GM21515 (cell line): ENCODE data around the gene SSR1.
"Not testable (repeated sequence)": the region's sequence is repeated elsewhere in the genome, so short reads cannot be mapped to it uniquely, and the experiment has no call there.

Experiments used
- ATAC-seq: cut with Tn5 transposase; IDR thresholded peaks from one replicate; pipeline ENCODE4 v1.9.1; 2021; ENCODE audit not compliant: unreplicated experiment

SSR1 gene

GRCh38 chr6:7319406-7319805 is 6.4 kb upstream of the SSR1 start:
- not testable (repeated sequence) for ATAC-seq

- ATAC-seq = no peak
These were observed 4.5 kb upstream of the SSR1 start for GRCh38 chr6:7317538-7317937.

- no peak for ATAC-seq
These were observed 3.9 kb upstream of the SSR1 start for GRCh38 chr6:7316658-7317533.

GRCh38 chr6:7315948-7316365 is 3.0 kb upstream of the SSR1 start:
- no peak for ATAC-seq

DNA sequence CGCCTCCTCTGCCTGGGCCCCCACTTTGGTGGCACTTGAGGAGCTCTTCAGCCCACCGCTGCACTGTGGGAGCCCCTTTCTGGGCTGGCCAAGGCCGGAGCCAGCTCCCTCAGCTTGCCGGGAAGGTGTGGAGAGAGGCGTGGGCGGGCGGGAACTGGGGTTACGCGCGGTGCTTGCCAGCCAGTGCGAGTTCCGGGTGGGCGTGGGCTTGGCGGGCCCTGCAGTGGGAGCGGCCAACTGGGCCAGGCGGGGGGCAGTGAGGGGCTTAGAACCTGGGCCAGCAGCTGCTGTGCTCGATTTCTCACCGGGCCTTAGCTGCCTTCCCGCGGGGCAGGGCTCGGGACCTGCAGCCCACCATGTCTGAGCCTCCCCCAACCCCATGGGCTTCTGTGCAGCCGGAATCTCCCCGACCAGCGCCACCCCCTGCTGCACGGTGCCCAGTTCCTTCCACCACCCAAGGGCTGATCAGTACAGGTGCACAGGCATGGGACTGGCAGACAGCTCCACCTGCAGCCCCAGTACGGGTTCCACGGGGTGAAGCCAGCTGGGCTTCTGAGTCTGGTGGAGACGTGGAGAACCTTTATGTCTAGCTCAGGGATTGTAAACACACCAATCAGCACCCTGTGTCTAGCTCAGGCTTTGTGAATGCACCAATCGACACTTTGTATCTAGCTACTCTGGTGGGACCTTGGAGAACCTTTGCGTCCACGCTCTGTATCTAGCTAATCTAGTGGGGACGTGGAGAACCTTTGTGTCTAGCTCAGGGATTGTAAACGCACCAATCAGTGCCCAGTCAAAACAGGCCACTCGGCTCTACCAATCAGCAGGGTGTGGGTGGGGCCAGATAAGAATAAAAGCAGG is 2.3 kb upstream of the SSR1 start:
- not testable (repeated sequence) for ATAC-seq

GRCh38 chr6:7314414-7314813 is 1.4 kb upstream of the SSR1 start:
- ATAC-seq = no peak

DNA sequence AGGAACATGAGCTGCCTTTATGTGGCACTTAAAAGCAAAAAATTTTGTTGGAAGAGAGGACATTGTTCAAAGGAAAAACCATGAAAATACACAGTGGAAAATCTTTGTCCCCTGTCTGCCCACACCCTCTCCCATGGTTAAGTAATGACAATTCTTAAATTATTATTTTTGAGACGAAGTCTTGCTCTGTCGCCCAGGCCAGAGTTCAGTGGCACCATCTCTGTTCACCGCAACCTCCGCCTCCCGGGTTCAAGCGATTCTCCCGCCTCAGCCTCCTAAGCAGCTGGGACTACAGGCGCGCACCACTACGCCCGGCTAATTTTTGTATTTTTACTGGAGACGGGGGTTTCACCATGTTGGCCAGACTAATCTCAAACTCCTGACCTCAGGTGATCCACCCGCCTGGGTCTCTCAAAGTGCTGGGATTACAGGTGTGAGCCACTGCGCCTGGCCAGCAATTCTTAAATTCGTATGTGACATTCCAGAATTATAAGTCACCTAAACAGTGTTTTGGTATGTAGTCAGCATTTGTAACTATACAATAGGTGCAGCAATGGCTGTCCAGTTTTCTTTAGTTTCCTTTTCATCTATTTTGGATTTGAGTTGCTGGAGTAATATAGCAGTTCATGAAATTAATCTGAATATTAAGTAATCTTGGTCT is 636 bp upstream of the SSR1 start:
- no peak for ATAC-seq

GRCh38 chr6:7311917-7312615 is 933 bp downstream of the SSR1 start:
- no peak for ATAC-seq

DNA sequence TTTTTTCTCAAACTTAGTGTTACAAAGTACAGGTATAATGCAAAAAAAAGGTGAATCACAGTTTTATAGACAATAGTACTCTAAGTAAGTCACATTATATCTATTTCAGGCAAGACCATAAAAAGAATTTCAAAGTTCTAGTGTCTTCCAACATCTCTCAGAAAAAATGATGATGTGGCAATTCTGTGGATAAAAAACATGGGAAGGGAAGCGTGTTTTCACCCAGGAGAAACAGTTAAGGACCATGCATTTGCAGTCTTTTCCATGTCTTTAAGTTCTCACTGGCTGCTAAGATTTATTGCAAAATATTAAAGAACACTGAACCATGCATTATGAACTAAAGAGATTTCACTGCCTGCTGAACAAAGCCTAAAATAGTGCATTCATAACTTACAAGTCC is 1.8 kb downstream of the SSR1 start:
- no peak for ATAC-seq

- no peak for ATAC-seq
These were observed 3.9 kb downstream of the SSR1 start for GRCh38 chr6:7309050-7309449.

DNA sequence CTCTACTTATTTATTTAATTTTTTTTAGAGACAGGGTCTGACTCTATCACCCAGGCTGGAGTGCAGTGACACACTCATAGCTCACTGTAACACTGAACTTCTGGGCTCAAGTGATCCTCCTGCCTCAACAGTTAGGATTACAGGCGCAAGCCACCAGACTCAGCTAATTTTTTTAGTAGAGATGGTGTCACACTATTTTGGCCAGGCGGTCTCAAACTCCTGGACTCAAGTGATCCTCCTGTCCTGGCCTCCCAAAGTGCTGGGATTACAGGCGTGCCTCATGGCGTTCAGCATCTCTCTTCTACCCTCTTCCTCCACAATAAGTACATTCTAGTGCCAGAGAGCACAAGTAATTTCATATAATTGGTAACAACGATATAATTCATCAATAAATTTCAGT is 5.5 kb downstream of the SSR1 start:
- ATAC-seq = no peak

- ATAC-seq = no peak
These were observed 8.2 kb downstream of the SSR1 start for GRCh38 chr6:7304821-7305220.

GRCh38 chr6:7301702-7302101 is 11.3 kb downstream of the SSR1 start:
- no peak for ATAC-seq

- ATAC-seq = no peak
These were observed 12.1 kb downstream of the SSR1 start for GRCh38 chr6:7300926-7301325.

- ATAC-seq = no peak
These were observed 14.9 kb downstream of the SSR1 start for GRCh38 chr6:7298113-7298512.

- no peak for ATAC-seq
These were observed 16.4 kb downstream of the SSR1 start for GRCh38 chr6:7296602-7297001.

- ATAC-seq = no peak
These were observed 17.1 kb downstream of the SSR1 start for GRCh38 chr6:7295916-7296315.

DNA sequence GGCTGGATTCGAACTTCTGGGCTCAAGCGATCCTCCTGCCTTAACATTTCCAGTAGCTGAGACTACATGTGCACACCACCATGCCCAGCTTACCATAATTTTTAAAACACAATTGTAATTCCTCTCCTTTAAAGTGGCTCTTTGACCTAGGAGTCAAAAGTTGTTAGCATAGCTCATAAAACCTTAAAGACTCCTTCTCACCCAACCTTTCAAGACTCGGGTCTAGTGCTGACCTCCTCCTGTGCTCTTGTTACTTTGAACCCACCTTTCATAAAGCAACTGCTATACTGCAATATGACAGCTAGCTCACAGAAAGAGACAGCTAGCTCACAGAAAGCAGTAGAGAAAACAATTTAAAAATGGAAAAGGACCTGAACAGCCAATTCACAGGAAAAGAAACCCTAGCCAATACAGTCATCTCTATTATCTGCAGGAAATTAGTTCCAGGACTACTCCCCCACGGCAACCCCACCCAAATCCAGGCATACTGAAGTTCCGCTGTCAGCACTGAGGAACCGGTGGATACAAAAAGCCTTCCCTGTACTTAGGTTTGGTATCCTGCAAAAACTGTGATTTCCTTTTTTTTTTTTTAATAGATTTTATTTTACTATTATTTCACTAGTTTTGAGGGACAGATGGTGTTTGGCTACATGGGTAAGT is 20.3 kb downstream of the SSR1 start:
- no peak for ATAC-seq

DNA sequence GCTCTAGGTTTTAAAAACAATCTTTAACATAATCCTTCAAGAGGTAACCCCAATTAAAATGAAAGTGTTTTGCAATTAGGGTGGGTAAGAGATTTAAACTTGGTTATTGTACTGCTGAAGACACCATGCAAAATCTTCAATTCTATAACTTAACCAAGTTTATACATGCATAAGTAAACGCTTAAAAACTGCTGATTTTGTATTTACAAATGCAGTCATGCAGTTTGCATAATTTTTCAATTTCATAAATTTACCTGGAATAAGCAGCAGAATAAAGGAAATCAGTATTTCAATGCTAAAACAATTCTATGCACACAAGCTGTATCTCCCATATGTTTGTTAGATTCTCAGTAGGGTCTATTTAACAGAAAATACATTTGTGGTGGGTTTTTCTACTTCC is 22.9 kb downstream of the SSR1 start:
- ATAC-seq = no peak

- no peak for ATAC-seq
These were observed 27.6 kb downstream of the SSR1 start for GRCh38 chr6:7285416-7285815.
